DND-41 (cell line): ENCODE data around the gene ZMIZ1.

Experiments
- CTCF ChIP-seq: IDR thresholded peaks from 2 replicates; pipeline ENCODE4 v1.5.1; 2012; ENCODE audit warnings: borderline replicate concordance, low read length, moderate library complexity, mild to moderate bottlenecking; ENCODE audit not compliant: poor library complexity, severe bottlenecking; ENCODE audit errors: extremely low read depth
- EZH2 ChIP-seq: IDR thresholded peaks from 3 replicates; pipeline ENCODE4 v1.6.1; 2012; ENCODE audit warnings: borderline replicate concordance, low read depth, mild to moderate bottlenecking, moderate library complexity, low read length, inconsistent platforms; ENCODE audit not compliant: severe bottlenecking

DNA sequence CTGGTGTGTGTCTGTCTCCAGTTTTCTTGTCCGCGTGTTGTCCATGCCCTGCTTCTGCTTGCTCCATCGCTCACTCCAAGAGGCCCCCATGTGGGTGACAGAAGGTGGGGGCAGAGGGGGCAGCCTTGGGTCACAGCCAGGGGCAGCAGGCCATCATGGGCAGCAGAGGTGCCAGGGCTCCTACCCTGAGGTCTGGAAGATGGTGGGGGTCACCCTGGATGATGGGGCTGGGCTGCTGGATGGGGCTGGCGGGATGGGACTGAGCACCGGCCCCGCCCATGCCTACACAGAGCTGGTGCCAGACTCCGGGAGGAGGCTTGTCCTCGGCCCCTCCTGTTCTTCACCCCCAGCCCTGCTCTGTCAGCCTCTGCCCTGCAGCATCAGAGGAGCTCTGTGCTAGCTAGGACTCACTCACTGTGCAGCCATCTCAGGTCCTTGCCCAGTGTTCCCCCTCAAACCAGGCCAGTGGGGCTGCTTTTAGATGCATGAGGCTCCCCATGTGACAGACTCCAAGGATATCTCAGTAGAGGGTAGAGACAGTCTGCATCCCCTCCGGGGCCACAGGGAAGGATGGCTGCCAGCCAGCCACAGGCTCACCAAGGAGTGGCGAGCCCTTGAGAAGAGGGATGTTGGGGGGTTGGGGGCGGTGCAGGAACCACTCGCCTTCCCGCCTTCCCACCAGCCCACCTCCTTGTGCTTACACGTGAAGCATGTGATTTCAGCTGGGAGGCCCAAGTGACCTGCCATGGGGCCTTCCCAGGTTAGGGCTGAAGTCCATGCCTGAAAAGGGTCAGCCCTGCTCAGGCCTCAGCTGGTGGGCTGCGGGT lies 243.0 kb downstream of the ZMIZ1 start:
- TF ChIP-seq CTCF, result no peak
- no peak for TF ChIP-seq EZH2
